Subcutaneous preadipocyte (primary cell): Measurements from ENCODE around the gene WWOX. TPM values are rescaled to one million over a fixed set of nuclear protein-coding genes. Genes with fewer than 3 reads are reported as not detected.

Experiments
- small RNA-seq: library from RNA; depleted of rRNA; stranded (forward); fragments of <200 nt; gene quantifications from one replicate; pipeline ENCODE3, GENCODE V24; 2012
- total RNA-seq: library from RNA; depleted of rRNA; stranded (reverse); fragments of >200 nt; gene quantifications from 2 replicates; pipeline ENCODE4 v1.2.3, GENCODE V29; 2012

WWOX gene
- 15.4 and 15.6 TPM in 2 replicates for total RNA-seq

DNA sequence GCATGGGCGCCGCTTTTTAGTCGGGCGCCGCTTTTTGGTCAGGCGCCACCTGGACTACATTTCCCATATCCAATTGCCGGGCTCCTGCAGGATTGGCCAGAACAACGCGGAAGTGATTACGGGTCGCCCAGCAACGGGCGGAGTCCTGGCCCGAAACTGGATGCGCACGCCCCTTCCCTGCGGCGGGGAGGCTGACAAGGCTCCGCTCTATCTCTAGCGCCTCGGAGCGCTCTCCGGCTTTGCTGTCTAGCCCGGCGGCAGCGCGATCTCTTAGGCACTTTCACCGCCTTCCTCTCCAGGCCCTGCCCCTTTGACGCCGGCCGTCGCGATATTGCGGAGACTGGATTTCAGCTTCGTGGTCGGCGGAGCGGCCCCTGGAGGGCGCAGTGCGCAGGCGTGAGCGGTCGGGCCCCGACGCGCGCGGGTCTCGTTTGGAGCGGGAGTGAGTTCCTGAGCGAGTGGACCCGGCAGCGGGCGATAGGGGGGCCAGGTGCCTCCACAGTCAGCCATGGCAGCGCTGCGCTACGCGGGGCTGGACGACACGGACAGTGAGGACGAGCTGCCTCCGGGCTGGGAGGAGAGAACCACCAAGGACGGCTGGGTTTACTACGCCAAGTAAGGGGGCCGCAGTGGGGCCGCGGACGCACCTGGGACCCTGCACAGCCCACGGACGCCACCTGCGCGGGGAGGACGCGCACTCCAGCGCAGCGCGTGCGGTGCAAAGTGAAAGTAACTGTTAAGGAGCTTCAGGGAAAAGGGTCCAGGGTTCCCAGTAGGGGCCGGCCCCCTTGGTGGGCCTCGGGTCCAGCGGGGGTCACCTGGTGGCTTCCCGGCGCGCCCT, at the start of gene WWOX:
TSS of gene WWOX (plus strand) at position 384 of the 841 bp plus-strand sequence.

Small RNA genes lying within 50 kb of the gene (small RNA-seq; reads per million reads assigned to genes)
- gene AC027279.3: 0.25 reads per million

Other genes starting within 250 kb of the WWOX start
- not detected in 2 replicates for gene CLEC3A, start 77.1 kb upstream of the WWOX start, total RNA-seq